HEK293 (cell line): ENCODE data around the gene C6orf136.
A peak's percentile ranks its signal among the peaks of the same experiment; 100 is the strongest.

Source experiments
- CTCF ChIA-PET: fragments of 350-600 bp; formaldehyde crosslinking; extraction: SDS; loops from one replicate; lab custom pipeline; 2021; ENCODE audit warnings: antibody characterized with exemption; lab: Yijun Ruan, JAX
- POLR2A ChIA-PET: fragments of 300-600 bp; formaldehyde crosslinking; extraction: SDS; loops from one replicate; lab custom pipeline; 2020; ENCODE audit warnings: antibody characterized with exemption, inconsistent platforms; lab: Yijun Ruan, JAX
- H3K27ac ChIP-seq: fragments of 200-500 bp; sonication (Bioruptor generic); 2 replicates; pipeline ENCODE4 v1.5.1; 2014; ENCODE audit warnings: low read depth, low read length, control low read depth, inconsistent platforms; ENCODE audit errors: extremely low read depth
- H3K36me3 ChIP-seq, 2 experiments: fragments of 200-500 bp in 1 of 2; sonication (Bioruptor generic) in 1 of 2; 1 replicate in 1 of 2; 2 replicates in 1 of 2; pipeline ENCODE4 v1.5.1; 2014 to 2017; ENCODE audit warnings: inconsistent platforms in 2 of 2, low read length in 2 of 2; ENCODE audit not compliant: control insufficient read depth in 2 of 2, insufficient read depth in 1 of 2
- H3K4me1 ChIP-seq: fragments of 200-500 bp; sonication (Bioruptor generic); 2 replicates; pipeline ENCODE4 v1.5.1; 2014; ENCODE audit warnings: mild to moderate bottlenecking, low read length, inconsistent platforms; ENCODE audit not compliant: control insufficient read depth, insufficient read depth
- H3K4me3 ChIP-seq: 2 replicates; pipeline ENCODE4 v1.5.1; 2011; ENCODE audit warnings: low read depth, mild to moderate bottlenecking, control low read depth, low read length, moderate library complexity
- H3K9me3 ChIP-seq: fragments of 200-500 bp; sonication (Bioruptor generic); 2 replicates; pipeline ENCODE4 v1.5.1; 2014; ENCODE audit warnings: low read depth, low read length, inconsistent platforms; ENCODE audit not compliant: control insufficient read depth, insufficient read depth
- KLF7 ChIP-seq: fragments of 450-650 bp; formaldehyde crosslinking; IDR thresholded peaks from 2 replicates; pipeline ENCODE4 v1.5.1; 2016; ENCODE audit warnings: missing biosample characterization, missing genetic modification characterization, borderline replicate concordance
- OVOL3 ChIP-seq: fragments of 450-650 bp; formaldehyde crosslinking; IDR thresholded peaks from 2 replicates; pipeline ENCODE4 v1.5.1; 2016; ENCODE audit warnings: missing biosample characterization, missing genetic modification characterization
- SCRT2 ChIP-seq: fragments of 450-650 bp; formaldehyde crosslinking; IDR thresholded peaks from 2 replicates; pipeline ENCODE4 v1.5.1; 2016; ENCODE audit warnings: missing biosample characterization, missing genetic modification characterization
- SP3 ChIP-seq: fragments of 450-650 bp; formaldehyde crosslinking; IDR thresholded peaks from 2 replicates; pipeline ENCODE4 v1.5.1; 2016; ENCODE audit warnings: missing biosample characterization, missing genetic modification characterization
- TRIM28 ChIP-seq: IDR thresholded peaks from 2 replicates; pipeline ENCODE4 v1.6.1; 2011; ENCODE audit warnings: low read length, control low read depth, borderline replicate concordance
- ZBTB10 ChIP-seq: fragments of 450-650 bp; formaldehyde crosslinking; IDR thresholded peaks from 2 replicates; pipeline ENCODE4 v1.5.1; 2016; ENCODE audit warnings: missing biosample characterization, missing genetic modification characterization
- ZBTB48 ChIP-seq: fragments of 450-650 bp; formaldehyde crosslinking; IDR thresholded peaks from 2 replicates; pipeline ENCODE4 v1.5.1; 2016; ENCODE audit warnings: missing biosample characterization, missing genetic modification characterization
- ZFP69B ChIP-seq: fragments of 450-650 bp; formaldehyde crosslinking; IDR thresholded peaks from 2 replicates; pipeline ENCODE4 v1.5.1; 2016; ENCODE audit warnings: missing biosample characterization, missing genetic modification characterization
- ZNF221 ChIP-seq: fragments of 450-650 bp; formaldehyde crosslinking; IDR thresholded peaks from 2 replicates; pipeline ENCODE4 v1.5.1; 2017; ENCODE audit warnings: missing biosample characterization, missing genetic modification characterization, borderline replicate concordance
- ZNF280C ChIP-seq: fragments of 450-650 bp; formaldehyde crosslinking; IDR thresholded peaks from 2 replicates; pipeline ENCODE4 v1.5.1; 2016; ENCODE audit warnings: missing biosample characterization, missing genetic modification characterization
- ZNF416 ChIP-seq: fragments of 450-650 bp; formaldehyde crosslinking; IDR thresholded peaks from 2 replicates; pipeline ENCODE4 v1.5.1; 2016; ENCODE audit warnings: missing biosample characterization, missing genetic modification characterization
- ZNF433 ChIP-seq: fragments of 450-650 bp; formaldehyde crosslinking; IDR thresholded peaks from 2 replicates; pipeline ENCODE4 v1.5.1; 2016; ENCODE audit warnings: missing biosample characterization, missing genetic modification characterization, low read depth
- ZNF473 ChIP-seq: fragments of 450-650 bp; formaldehyde crosslinking; IDR thresholded peaks from 2 replicates; pipeline ENCODE4 v1.5.1; 2017; ENCODE audit warnings: missing biosample characterization, missing genetic modification characterization
- ZNF510 ChIP-seq: fragments of 450-650 bp; formaldehyde crosslinking; IDR thresholded peaks from 2 replicates; pipeline ENCODE4 v1.5.1; 2018; ENCODE audit warnings: mild to moderate bottlenecking, missing genetic modification characterization, missing biosample characterization; ENCODE audit not compliant: insufficient replicate concordance
- ZNF518A ChIP-seq: fragments of 450-650 bp; formaldehyde crosslinking; conservative IDR thresholded peaks from 2 replicates; pipeline ENCODE4 v1.5.1; 2016; ENCODE audit warnings: low read depth, missing biosample characterization, missing genetic modification characterization
- ZNF660 ChIP-seq: fragments of 450-650 bp; IDR thresholded peaks from 2 replicates; pipeline ENCODE4 v1.5.1; 2018; ENCODE audit warnings: missing biosample characterization, mild to moderate bottlenecking, missing genetic modification characterization
- ZNF664 ChIP-seq: fragments of 450-650 bp; formaldehyde crosslinking; IDR thresholded peaks from 2 replicates; pipeline ENCODE4 v1.5.1; 2016; ENCODE audit warnings: missing biosample characterization, missing genetic modification characterization
- ZNF76 ChIP-seq: fragments of 450-650 bp; formaldehyde crosslinking; IDR thresholded peaks from 2 replicates; pipeline ENCODE4; 2016; ENCODE audit warnings: low read depth, missing biosample characterization, missing genetic modification characterization, borderline replicate concordance
- ZNF785 ChIP-seq: fragments of 450-650 bp; formaldehyde crosslinking; IDR thresholded peaks from 2 replicates; pipeline ENCODE4 v1.5.1; 2016; ENCODE audit warnings: missing biosample characterization, missing genetic modification characterization
- ZNF792 ChIP-seq: fragments of 450-650 bp; formaldehyde crosslinking; IDR thresholded peaks from 2 replicates; pipeline ENCODE4 v1.5.1; 2016; ENCODE audit warnings: missing biosample characterization, missing genetic modification characterization
- ZSCAN16 ChIP-seq: fragments of 450-650 bp; formaldehyde crosslinking; IDR thresholded peaks from 2 replicates; pipeline ENCODE4 v1.5.1; 2016; ENCODE audit warnings: missing biosample characterization, missing genetic modification characterization
- ZSCAN30 ChIP-seq: fragments of 450-650 bp; IDR thresholded peaks from 2 replicates; pipeline ENCODE4 v1.5.1; 2018; ENCODE audit warnings: missing biosample characterization, mild to moderate bottlenecking, missing genetic modification characterization, moderate library complexity
- ZXDB ChIP-seq: fragments of 450-650 bp; formaldehyde crosslinking; IDR thresholded peaks from 2 replicates; pipeline ENCODE4 v1.5.1; 2016; ENCODE audit warnings: missing biosample characterization, missing genetic modification characterization

C6orf136 gene

GRCh38 chr6:30615958-30616810 lies 30.7 kb upstream of the C6orf136 start (continued):
- TF ChIP-seq ZFP69B (tag by site-specific recombination) (no peak), ZBTB10 (no peak), ZNF76 (tag by site-specific recombination) (no peak; the same call in 1 of the 2 replicates), TRIM28 (no peak), SP3 (tag by site-specific recombination) (no peak), ZNF510 (tag by site-specific recombination) (no peak), SCRT2 (0 out of 2 replicates have a peak, but pooled peaks have one; percentile 2), ZBTB48 (no peak), ZSCAN30 (tag by site-specific recombination) (0 out of 2 replicates have a peak, but pooled peaks have one; percentile 45)

GRCh38 chr6:30616811-30617564 lies 29.9 kb upstream of the C6orf136 start, which contains the start of gene PPP1R10:
Gene PPP1R10, minus strand, starts transcription at chr6:30617243. Its CDS starts 7,299 bp downstream, at chr6:30609944.
- Histone ChIP-seq H3K27ac (peak within 1 kb of the TSS; percentile 88), H3K9me3 (no peaks in the 10 kb centered on the region), H3K4me3 (peak within 1 kb of the TSS; percentile 91), H3K4me1 (peaks cover 18% of the 10 kb centered on the region), H3K36me3 (peaks cover 18 to 43% of the 10 kb centered on the region in 2 experiments; a peak in 2 of 3 replicates)
- POLR2A ChIA-PET: interaction anchor here (0.5 to 1.9 kb wide), 15 partner anchors 10 to 542 kb away, joined by 3 to 11 read pairs (median 4); partner anchors contain the start of genes ATAT1, C6orf136, GNL1 and IER3
- CTCF ChIA-PET: interaction anchor here (0.5 to 2.0 kb wide), 7 partner anchors 12 to 404 kb away, joined by 3 to 9 read pairs (median 4); partner anchors contain the start of gene TRIM26
- TF ChIP-seq ZNF664 (no peak), KLF7 (tag by site-specific recombination) (peak; percentile 98), ZNF280C (no peak), ZXDB (tag by site-specific recombination) (no peak; the same call in 1 of the 2 replicates), ZFP69B (tag by site-specific recombination) (peak; percentile 45; the same call in 1 of the 2 replicates), ZNF433 (no peak), ZNF785 (no peak), ZNF518A (no peak), OVOL3 (peak; percentile 38; the same call in 1 of the 2 replicates), ZSCAN16 (tag by site-specific recombination) (no peak), ZNF76 (tag by site-specific recombination) (peak; percentile 80), ZNF221 (tag by site-specific recombination) (no peak), ZNF416 (tag by site-specific recombination) (no peak), ZNF473 (tag by site-specific recombination) (no peak), ZNF792 (tag by site-specific recombination) (no peak; the same call in 1 of the 2 replicates), ZNF660 (tag by site-specific recombination) (peak; percentile 94)
